KG1 (cell line): ENCODE data around the gene ADORA3.

Experiments used
- DNase-seq: peaks from one replicate; lab custom pipeline; 2025; lab: John Stamatoyannopoulos, UW

Gene ADORA3

GRCh38 chr1:111507411-111508201, 4.2 kb upstream of the ADORA3 start:
- DNase-seq = peak; percentile 89

GRCh38 chr1:111506561-111506960, 3.1 kb upstream of the ADORA3 start:
- DNase-seq = no peak

- DNase-seq = peak; percentile 19
These were observed 2.2 kb upstream of the ADORA3 start for GRCh38 chr1:111505641-111506119.

GRCh38 chr1:111504097-111504496, 664 bp upstream of the ADORA3 start:
- DNase-seq = no peak

- no peak for DNase-seq
These were observed 1.8 kb downstream of the ADORA3 start for GRCh38 chr1:111501645-111502044.

GRCh38 chr1:111499026-111499785, 4.2 kb downstream of the ADORA3 start:
- DNase-seq = no peak

- DNase-seq = no peak
These were observed 5.8 kb downstream of the ADORA3 start for GRCh38 chr1:111497592-111497991.

- no peak for DNase-seq
These were observed 7.0 kb downstream of the ADORA3 start for GRCh38 chr1:111496398-111496797.

- DNase-seq = no peak
These were observed 12.4 kb downstream of the ADORA3 start for GRCh38 chr1:111491070-111491469.

GRCh38 chr1:111490220-111490619, 13.2 kb downstream of the ADORA3 start:
- DNase-seq = no peak

GRCh38 chr1:111489604-111490003, 13.8 kb downstream of the ADORA3 start:
- DNase-seq = no peak

GRCh38 chr1:111488669-111489068, 14.8 kb downstream of the ADORA3 start:
- DNase-seq = no peak

GRCh38 chr1:111487133-111487532, 16.3 kb downstream of the ADORA3 start:
- DNase-seq = no peak

- no peak for DNase-seq
These were observed 17.0 kb downstream of the ADORA3 start for GRCh38 chr1:111486431-111486830.

GRCh38 chr1:111484391-111485026, 18.9 kb downstream of the ADORA3 start:
- DNase-seq = no peak

- DNase-seq = no peak
These were observed 19.6 kb downstream of the ADORA3 start for GRCh38 chr1:111483876-111484275.

GRCh38 chr1:111483166-111483565, 20.3 kb downstream of the ADORA3 start:
- no peak for DNase-seq

- peak; percentile 21 for DNase-seq
These were observed 21.8 kb downstream of the ADORA3 start for GRCh38 chr1:111481387-111482221.

GRCh38 chr1:111480674-111481073, 22.8 kb downstream of the ADORA3 start:
- DNase-seq = no peak

- DNase-seq = peak; percentile 28
These were observed 26.6 kb downstream of the ADORA3 start for GRCh38 chr1:111476761-111477309.

- DNase-seq = no peak
These were observed 27.2 kb downstream of the ADORA3 start for GRCh38 chr1:111476214-111476613.
